CD4-positive, alpha-beta T cell treated with Interleukin-2 at 100 ng/mL for 4 hours (primary cell): ENCODE data around the gene TNFSF9.
A peak's percentile ranks its signal among the peaks of the same experiment; 100 is the strongest.

ENCODE experiments used
- DNase-seq: peaks from one replicate; pipeline ENCODE4 v3.0.0-alpha.2; 2020; ENCODE audit warnings: low spot score

Gene TNFSF9, protein sequence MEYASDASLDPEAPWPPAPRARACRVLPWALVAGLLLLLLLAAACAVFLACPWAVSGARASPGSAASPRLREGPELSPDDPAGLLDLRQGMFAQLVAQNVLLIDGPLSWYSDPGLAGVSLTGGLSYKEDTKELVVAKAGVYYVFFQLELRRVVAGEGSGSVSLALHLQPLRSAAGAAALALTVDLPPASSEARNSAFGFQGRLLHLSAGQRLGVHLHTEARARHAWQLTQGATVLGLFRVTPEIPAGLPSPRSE

GRCh38 chr19:6530386-6531162, at the start of gene TNFSF9:
Gene TNFSF9 (plus strand): TSS chr19:6531026. CDS start chr19:6531037, 11 bp downstream.
- peak; percentile 84 for DNase-seq

DNA sequence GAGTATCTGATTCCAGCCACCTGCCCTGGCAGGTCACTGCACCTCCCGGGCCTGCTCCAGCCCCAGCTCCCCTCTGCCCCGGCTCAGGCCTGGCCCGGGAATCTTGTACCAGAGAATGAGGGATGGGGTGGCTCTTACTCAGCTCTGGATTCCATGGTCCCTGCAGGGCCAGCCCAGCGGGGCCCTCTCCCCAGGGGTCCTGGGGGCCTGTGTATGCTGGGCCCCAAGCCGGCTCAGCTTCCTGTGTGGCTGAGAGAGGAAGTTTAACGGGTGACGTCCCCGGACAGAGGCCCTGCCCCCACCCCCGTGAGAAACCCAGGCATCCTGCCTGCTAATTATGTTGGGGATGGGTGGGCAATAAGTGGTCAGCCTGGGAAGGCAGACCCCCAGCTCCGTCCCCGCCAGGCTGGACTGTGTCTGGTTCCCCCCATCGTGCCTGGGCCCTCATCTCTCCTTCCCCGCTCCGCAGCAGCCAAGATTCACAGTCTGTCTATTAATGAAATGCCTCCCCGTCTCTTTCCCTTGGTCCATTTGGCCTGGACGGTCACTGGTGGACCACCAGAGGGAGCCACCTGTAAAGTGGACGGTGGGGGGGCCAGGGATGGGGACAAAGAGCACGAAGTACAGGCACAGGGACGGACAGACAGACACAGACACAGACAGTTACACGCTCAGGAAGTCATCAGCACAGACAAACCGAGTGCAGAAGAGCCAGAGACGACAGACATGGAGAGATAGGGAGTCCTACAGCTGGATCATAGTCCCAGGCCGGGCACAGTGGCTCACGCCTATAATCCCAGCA, 49.1 kb upstream of the TNFSF9 start, which contains the start of gene DENND1C:
Gene DENND1C, minus strand, starts transcription at position 247 of the 802 bp plus-strand sequence. Its CDS starts 92 bp downstream, at position 155.
- DNase-seq: peak; percentile 65

DNA sequence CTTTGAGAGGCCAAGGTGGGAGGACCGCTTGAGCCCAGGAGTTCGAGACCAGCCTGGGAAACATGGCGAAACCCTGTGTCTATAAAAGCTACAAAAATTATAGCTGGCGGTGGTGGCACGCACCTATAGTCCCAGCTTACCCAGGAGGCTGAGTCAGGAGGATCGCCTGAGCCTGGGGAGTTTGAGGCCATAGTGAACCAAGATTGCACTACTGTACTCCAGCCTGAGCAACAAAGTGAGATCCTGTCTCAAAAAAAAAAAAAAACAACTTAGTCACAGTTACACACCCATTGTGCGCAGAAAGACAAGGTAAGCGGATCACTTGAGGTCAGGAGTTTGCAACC, 48.5 kb upstream of the TNFSF9 start:
- no peak for DNase-seq

DNA sequence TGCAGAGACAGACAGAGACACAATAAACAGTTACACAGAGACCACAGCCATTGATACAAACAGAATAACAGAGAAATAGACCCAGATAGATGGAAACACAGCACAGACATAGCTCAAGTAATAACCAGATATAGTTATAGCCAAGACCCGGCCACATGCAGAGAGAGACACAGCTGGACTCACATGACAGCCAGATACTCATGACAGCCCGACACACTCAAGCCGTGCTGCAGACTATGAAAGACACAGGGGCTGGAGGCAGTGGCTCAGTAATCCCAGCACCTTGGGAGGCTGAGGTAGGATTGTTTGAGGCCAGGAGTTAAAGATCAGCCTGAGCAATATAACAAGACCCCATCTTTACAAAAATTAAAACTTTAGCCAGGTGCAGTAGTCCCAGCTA, 47.6 kb upstream of the TNFSF9 start:
- DNase-seq: no peak

DNA sequence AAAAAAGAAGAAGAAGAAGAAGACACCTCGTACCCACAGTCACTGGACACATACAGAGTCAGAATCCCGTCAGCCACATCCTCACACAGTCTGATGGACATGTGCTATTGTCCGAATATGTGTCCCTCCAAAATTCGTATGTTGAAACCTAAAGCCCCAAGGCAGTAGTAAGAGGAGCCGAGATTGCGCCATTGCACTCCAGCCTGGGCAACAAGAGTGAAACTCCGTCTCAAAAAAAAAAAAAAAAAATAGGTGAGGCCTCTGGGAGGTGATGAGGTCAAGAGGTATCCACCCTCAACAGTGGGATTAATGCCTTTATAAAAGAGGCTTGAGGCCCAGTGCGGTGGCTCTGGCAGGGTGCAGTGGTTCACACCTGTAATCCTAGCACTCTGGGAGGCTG, 46.6 kb upstream of the TNFSF9 start:
- no peak for DNase-seq

DNA sequence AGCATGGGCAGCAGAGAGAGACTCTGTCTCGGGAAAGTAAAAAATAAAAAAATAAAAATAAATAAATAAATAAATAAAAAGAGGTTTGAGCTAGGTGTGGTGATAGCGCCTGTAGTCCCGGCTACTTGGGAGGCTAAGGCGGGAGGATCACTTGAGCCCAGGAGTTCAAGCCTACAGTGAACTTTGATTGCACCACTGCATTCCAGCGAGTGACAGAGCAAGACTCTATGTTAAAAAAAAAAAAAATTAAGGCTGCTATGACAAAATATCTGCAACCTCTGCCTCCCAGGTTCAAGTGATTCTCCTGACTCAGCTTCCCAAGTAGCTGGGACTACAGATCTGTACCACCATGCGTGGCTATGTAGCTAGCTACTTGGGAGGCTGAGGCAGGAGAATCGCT, 46.0 kb upstream of the TNFSF9 start:
- DNase-seq: no peak

- peak; percentile 34 for DNase-seq
Observed at GRCh38 chr19:6489278-6490061, 41.4 kb upstream of the TNFSF9 start.

DNA sequence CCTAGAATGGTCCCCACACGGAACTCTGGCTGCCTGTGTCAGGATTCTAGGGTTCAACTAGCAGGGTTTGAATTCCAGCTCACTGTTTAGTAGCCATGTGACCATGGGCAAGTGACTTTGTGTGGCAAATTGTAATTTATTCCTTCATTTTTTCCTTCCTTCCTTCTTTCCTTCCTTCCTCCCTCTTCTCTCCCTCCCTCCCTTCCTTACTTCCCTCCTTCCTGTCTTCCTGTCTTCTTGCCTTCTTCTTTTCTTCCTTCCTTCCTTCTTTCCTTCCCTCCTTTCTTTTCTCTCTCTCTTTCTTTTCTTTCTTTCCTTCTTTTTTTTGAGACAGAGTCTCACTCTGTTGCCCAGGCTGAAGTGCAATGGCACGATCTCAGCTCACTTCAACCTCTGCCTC, 40.7 kb upstream of the TNFSF9 start:
- DNase-seq: no peak

- no peak for DNase-seq
Observed at GRCh38 chr19:6491802-6492592, 38.8 kb upstream of the TNFSF9 start.

DNA sequence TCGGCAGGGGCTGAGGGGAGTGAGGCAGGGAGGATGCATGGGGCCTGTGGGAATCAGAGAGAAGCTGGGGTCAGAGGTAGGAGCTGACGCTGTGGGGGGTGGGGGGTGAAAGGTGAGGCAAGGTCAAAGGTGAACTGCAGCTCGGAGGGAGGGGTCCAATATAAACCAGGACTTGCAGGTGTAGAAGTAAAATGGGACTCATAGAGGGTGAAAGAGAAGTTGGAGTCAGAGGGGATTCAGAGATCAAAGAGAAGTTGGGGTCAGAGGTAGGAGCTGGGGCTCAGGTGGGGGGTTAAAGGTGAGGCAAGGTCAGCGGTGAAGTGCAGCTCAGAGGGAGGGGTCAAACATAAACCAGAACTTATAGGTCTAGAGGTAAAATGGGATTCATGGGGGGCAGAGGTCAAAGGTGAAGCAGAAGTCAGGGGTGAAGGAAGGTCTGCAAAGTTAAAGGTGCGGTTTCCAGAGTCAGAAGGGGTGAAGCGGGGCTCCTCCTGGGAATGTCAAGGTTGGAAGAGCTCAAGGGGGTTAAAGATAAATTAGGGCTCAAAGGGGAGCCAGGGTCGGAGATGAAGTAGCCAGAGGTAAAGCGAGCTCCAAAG, 36.3 kb upstream of the TNFSF9 start:
- DNase-seq: no peak

DNA sequence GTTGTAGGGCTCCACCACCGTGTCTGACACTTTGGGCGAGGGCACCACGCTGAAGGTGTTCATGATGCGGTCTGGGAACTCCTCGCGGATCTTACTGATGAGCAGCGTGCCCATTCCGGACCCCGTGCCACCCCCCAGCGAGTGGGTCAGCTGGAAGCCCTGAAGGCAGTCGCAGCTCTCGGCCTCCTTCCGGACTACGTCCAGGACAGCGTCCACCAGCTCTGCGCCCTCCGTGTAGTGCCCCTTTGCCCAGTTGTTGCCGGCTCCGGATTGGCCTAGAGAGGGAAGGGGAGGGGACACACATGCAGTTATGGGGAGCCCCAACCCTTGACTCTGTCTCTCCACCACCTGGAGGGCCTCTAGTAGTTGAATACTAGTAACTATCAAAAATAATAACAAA, 34.9 kb upstream of the TNFSF9 start:
- no peak for DNase-seq

DNA sequence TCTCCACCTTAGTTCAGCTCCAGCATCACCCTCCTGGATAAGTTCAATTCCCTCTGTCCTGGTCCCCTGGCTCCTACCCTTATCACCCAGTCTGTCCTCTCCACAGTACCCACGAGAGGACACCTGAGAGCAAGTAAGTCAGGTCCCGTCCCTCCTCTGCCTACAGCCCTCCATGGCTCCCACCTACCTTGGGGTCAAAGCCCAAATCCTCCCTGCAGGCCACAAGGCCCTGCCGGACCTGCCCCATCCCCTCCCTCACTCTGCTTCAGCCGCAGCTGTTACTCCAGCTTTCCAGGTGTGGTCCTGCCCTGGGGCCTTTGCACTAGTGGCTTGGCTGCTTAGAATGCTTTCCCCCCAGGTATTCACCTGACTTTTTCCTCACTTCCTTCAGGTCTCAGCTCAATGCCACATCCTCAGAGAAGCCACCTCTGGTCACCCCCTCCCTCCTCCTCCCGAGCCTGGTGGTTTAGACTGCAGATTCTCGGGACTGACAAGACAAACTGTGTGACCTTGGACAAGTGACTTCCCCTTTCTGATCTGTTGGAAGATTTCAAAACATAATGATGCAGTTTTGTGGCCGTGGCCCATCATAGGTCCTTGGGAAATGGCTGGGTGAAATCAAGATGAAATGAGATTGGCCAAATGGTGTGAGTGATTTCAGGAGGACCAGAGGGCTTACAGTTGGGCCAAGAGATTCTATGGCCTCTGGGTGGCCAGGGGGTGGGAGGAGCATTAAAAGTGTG, 32.4 kb upstream of the TNFSF9 start:
- no peak for DNase-seq

DNA sequence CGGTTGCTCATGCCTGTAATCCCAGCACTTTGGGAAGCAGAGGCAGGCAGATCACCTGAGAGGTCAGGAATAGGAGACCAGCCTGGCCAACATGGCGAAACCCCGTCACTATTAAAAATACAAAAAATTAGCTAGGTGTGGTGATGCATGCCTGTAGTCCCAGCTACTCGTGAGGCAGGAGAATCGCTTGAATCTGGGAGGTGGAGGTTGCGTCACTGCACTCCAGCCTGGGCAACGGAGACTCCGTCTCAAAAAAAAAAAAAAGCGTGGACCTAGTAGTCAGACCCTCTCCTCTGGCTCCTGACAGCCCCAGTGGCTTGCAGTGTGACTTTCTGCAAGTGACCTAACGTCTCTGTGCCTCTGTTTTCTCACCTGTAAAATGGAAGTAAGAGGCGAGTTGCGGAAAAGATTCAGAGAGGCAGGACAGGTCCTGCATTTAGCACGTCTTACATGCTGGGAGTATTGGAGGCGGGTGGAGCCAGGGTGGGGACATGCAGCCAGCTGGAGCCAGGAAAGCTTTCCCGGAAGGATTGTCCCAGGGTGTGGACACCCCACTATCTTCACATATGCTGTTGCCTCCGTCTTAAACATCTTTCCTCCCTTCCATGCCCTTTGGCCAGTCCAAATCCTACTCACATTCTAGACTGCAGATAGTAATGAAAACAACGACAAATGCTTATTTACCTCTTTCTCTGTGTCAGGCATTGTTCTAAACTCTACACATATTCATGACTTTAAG, 31.6 kb upstream of the TNFSF9 start:
- no peak for DNase-seq

GRCh38 chr19:6500837-6501739, 29.7 kb upstream of the TNFSF9 start:
- DNase-seq: no peak

GRCh38 chr19:6501740-6502648, 28.8 kb upstream of the TNFSF9 start, which contains the start of gene TUBB4A:
Gene TUBB4A (minus strand): TSS chr19:6502309. CDS start chr19:6502212, 97 bp downstream.
- DNase-seq: no peak

- DNase-seq: no peak
Observed at GRCh38 chr19:6503407-6504201, 27.2 kb upstream of the TNFSF9 start.
